Erythroblast (primary cell): ENCODE measurements around the gene NPLOC4.

Experiments used
- GATA1 ChIP-seq: IDR thresholded peaks from 2 replicates; pipeline ENCODE4 v1.6.1; 2011; ENCODE audit warnings: low read depth, mild to moderate bottlenecking, control low read depth, low read length, moderate library complexity
- POLR2A ChIP-seq: IDR thresholded peaks from 2 replicates; pipeline ENCODE4 v1.6.1; 2011; ENCODE audit warnings: mild to moderate bottlenecking, low read length

GRCh38 chr17:81641825-81642489 is 5.0 kb upstream of the NPLOC4 start:
- TF ChIP-seq POLR2A (no peak), GATA1 (no peak)
